HEK293T (cell line): ENCODE data around the gene GAS2L2.
"Not testable (repeated sequence)": the region's sequence is repeated elsewhere in the genome, so short reads cannot be mapped to it uniquely, and the experiment has no call there.

Experiments used
- BHLHE40 ChIP-seq: fragments of 450-650 bp; IDR thresholded peaks from 2 replicates; pipeline ENCODE4 v1.6.1; 2016; ENCODE audit warnings: mild to moderate bottlenecking, moderate library complexity, borderline replicate concordance
- HDGF ChIP-seq: fragments of 450-650 bp; IDR thresholded peaks from 2 replicates; pipeline ENCODE4 v1.6.1; 2017; ENCODE audit warnings: antibody characterized with exemption, borderline replicate concordance
- SP1 ChIP-seq: fragments of 450-650 bp; IDR thresholded peaks from 2 replicates; pipeline ENCODE4 v1.6.1; 2017

DNA sequence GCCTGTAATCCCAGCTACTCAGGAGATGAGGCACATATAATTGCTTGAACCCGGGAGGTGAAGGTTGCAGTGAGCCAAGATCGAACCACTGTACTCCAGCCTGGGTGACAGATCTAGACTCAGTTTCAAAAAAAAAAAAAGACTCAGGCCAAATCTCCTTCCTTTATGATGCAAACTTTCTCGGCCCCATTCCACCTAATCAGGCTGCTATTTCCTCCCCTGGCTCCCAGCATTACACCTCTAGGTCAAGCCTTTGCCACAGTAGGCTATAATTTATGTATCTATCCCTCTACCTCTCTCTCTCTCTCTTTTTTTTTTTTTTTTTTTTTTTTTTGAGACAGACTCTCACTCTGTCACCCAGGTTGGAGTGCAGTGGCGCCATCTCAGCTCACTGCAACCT is 1.5 kb downstream of the GAS2L2 start:
- TF ChIP-seq BHLHE40, SP1, HDGF: not testable (repeated sequence)
